HCEC 1CT (cell line): ENCODE measurements around the gene RNFT1.
"Not testable (repeated sequence)": the region's sequence is repeated elsewhere in the genome, so short reads cannot be mapped to it uniquely, and the experiment has no call there.

Source experiments
- DNase-seq: peaks from one replicate; pipeline ENCODE4 v3.0.0-alpha.2; 2017

The RNFT1 gene

GRCh38 chr17:59920637-59921036, 43.9 kb downstream of the RNFT1 start:
- DNase-seq, result not testable (repeated sequence)

- DNase-seq, result no peak
These were observed 48.1 kb downstream of the RNFT1 start for GRCh38 chr17:59916446-59916845.

- DNase-seq, result peak; percentile 45
These were observed 50.2 kb downstream of the RNFT1 start for GRCh38 chr17:59914274-59914854.

GRCh38 chr17:59907467-59907866, 57.1 kb downstream of the RNFT1 start:
- DNase-seq, result no peak

- no peak for DNase-seq
These were observed 61.1 kb downstream of the RNFT1 start for GRCh38 chr17:59903455-59903854.
